SJSA1 (cell line): Measurements from ENCODE around the gene TTLL7. TPM values are rescaled to one million over a fixed set of nuclear protein-coding genes. Genes with fewer than 3 reads are reported as not detected.

Experiments used
- DNase-seq, 2 experiments: peaks; one replicate each; pipeline ENCODE4 v3.0.0-alpha.2; 2015 to 2020; ENCODE audit warnings: low spot score in 2 of 2, low read depth in 1 of 2
- H3K27ac ChIP-seq: fragments of 250-450 bp; sonication (Bioruptor Pico); 2 replicates; pipeline ENCODE4 v1.5.1; 2020; ENCODE audit warnings: mild to moderate bottlenecking, moderate library complexity
- H3K27me3 ChIP-seq: fragments of 250-450 bp; sonication (Bioruptor Pico); replicated peaks from 2 replicates; pipeline ENCODE4 v1.5.1; 2020; ENCODE audit warnings: mild to moderate bottlenecking, moderate library complexity
- H3K36me3 ChIP-seq: fragments of 250-450 bp; sonication (Bioruptor Pico); 2 replicates; pipeline ENCODE4 v1.5.1; 2020; ENCODE audit warnings: mild to moderate bottlenecking
- H3K4me1 ChIP-seq: fragments of 250-450 bp; sonication (Bioruptor Pico); replicated peaks from 2 replicates; pipeline ENCODE4 v1.6.1; 2021; ENCODE audit warnings: mild to moderate bottlenecking
- H3K4me3 ChIP-seq: fragments of 250-450 bp; sonication (Bioruptor Pico); 2 replicates; pipeline ENCODE4 v1.5.1; 2020; ENCODE audit warnings: mild to moderate bottlenecking
- H3K9me3 ChIP-seq: fragments of 250-450 bp; sonication (Bioruptor Pico); replicated peaks from 2 replicates; pipeline ENCODE4 v1.5.1; 2020; ENCODE audit warnings: mild to moderate bottlenecking
- total RNA-seq: library from RNA; depleted of rRNA; stranded (reverse); fragments of >200 nt; shearing (Covaris generic); gene quantifications from 2 replicates; pipeline ENCODE4 v1.2.3, GENCODE V29; 2014

The TTLL7 gene
- total RNA-seq, 1 experiment from 2014 or later = 9.3 TPM

- Histone ChIP-seq H3K4me1 (no peaks in the 10 kb centered on the region), H3K9me3 (no peaks in the 10 kb centered on the region), H3K27me3 (no peaks in the 10 kb centered on the region), H3K4me3 (no peak overlapping the region), H3K36me3 (no peaks in the 10 kb centered on the region), H3K27ac (no peak overlapping the region)
- DNase-seq = no peak
Observed at GRCh38 chr1:83857716-83858115, 141.2 kb downstream of the TTLL7 start.

GRCh38 chr1:83857103-83857502 is 141.8 kb downstream of the TTLL7 start:
- no peak overlapping the region for H3K27ac ChIP-seq
- no peak overlapping the region for H3K4me3 ChIP-seq
- H3K36me3 ChIP-seq = no peaks in the 10 kb centered on the region
- peaks cover 1% of the 10 kb centered on the region; the same call in 1 of the 2 replicates for H3K27me3 ChIP-seq
- no peaks in the 10 kb centered on the region for H3K9me3 ChIP-seq
- no peak for DNase-seq
- no peaks in the 10 kb centered on the region for H3K4me1 ChIP-seq

GRCh38 chr1:83856381-83856780 is 142.6 kb downstream of the TTLL7 start:
- Histone ChIP-seq H3K9me3 (no peaks in the 10 kb centered on the region), H3K27ac (no peak overlapping the region), H3K4me3 (no peak overlapping the region), H3K36me3 (no peaks in the 10 kb centered on the region), H3K4me1 (no peaks in the 10 kb centered on the region), H3K27me3 (peaks cover 3% of the 10 kb centered on the region; the same call in 1 of the 2 replicates)
- no peak for DNase-seq

GRCh38 chr1:83854456-83854855 is 144.5 kb downstream of the TTLL7 start:
- DNase-seq = no peak
- H3K27me3 ChIP-seq = peaks cover 3% of the 10 kb centered on the region; the same call in 1 of the 2 replicates
- H3K4me3 ChIP-seq = no peak overlapping the region
- H3K27ac ChIP-seq = no peak overlapping the region
- H3K4me1 ChIP-seq = no peaks in the 10 kb centered on the region
- H3K9me3 ChIP-seq = no peaks in the 10 kb centered on the region
- H3K36me3 ChIP-seq = no peaks in the 10 kb centered on the region

- H3K36me3 ChIP-seq = no peaks in the 10 kb centered on the region
- no peak overlapping the region for H3K4me3 ChIP-seq
- no peaks in the 10 kb centered on the region for H3K9me3 ChIP-seq
- no peak for DNase-seq
- H3K27me3 ChIP-seq = peaks cover 3% of the 10 kb centered on the region; the same call in 1 of the 2 replicates
- H3K4me1 ChIP-seq = no peaks in the 10 kb centered on the region
- H3K27ac ChIP-seq = no peak overlapping the region
Observed at GRCh38 chr1:83850834-83851233, 148.1 kb downstream of the TTLL7 start.

- Histone ChIP-seq H3K27me3 (peaks cover 3% of the 10 kb centered on the region; the same call in 1 of the 2 replicates), H3K4me1 (no peaks in the 10 kb centered on the region), H3K4me3 (no peak overlapping the region), H3K9me3 (no peaks in the 10 kb centered on the region), H3K36me3 (no peaks in the 10 kb centered on the region), H3K27ac (no peak overlapping the region)
- no peak for DNase-seq
Observed at GRCh38 chr1:83849191-83850061, 149.5 kb downstream of the TTLL7 start.

- no peak overlapping the region for H3K27ac ChIP-seq
- no peaks in the 10 kb centered on the region for H3K4me1 ChIP-seq
- no peak for DNase-seq
- H3K9me3 ChIP-seq = no peaks in the 10 kb centered on the region
- H3K27me3 ChIP-seq = no peaks in the 10 kb centered on the region
- H3K36me3 ChIP-seq = no peaks in the 10 kb centered on the region
- H3K4me3 ChIP-seq = no peak overlapping the region
Observed at GRCh38 chr1:83846138-83846537, 152.8 kb downstream of the TTLL7 start.

GRCh38 chr1:83845437-83846071 is 153.4 kb downstream of the TTLL7 start:
- Histone ChIP-seq H3K27ac (no peak overlapping the region), H3K36me3 (no peaks in the 10 kb centered on the region), H3K4me1 (no peaks in the 10 kb centered on the region), H3K9me3 (no peaks in the 10 kb centered on the region), H3K27me3 (no peaks in the 10 kb centered on the region), H3K4me3 (no peak overlapping the region)
- DNase-seq = no peak

- DNase-seq = no peak
- no peaks in the 10 kb centered on the region for H3K4me1 ChIP-seq
- H3K36me3 ChIP-seq = no peaks in the 10 kb centered on the region
- no peak overlapping the region for H3K27ac ChIP-seq
- no peaks in the 10 kb centered on the region for H3K27me3 ChIP-seq
- no peaks in the 10 kb centered on the region for H3K9me3 ChIP-seq
- H3K4me3 ChIP-seq = no peak overlapping the region
Observed at GRCh38 chr1:83844546-83844945, 154.4 kb downstream of the TTLL7 start.

GRCh38 chr1:83839566-83840173 is 159.3 kb downstream of the TTLL7 start:
- DNase-seq = no peak
- no peaks in the 10 kb centered on the region; the same call in 1 of the 2 replicates for H3K27me3 ChIP-seq

GRCh38 chr1:83838573-83838972 is 160.4 kb downstream of the TTLL7 start:
- Histone ChIP-seq H3K27ac (no peak overlapping the region), H3K9me3 (0 out of 2 replicates have a peak, but pooled peaks cover 2% of the 10 kb centered on the region), H3K36me3 (no peaks in the 10 kb centered on the region), H3K4me1 (no peaks in the 10 kb centered on the region), H3K27me3 (no peaks in the 10 kb centered on the region; the same call in 1 of the 2 replicates), H3K4me3 (no peak overlapping the region)
- no peak for DNase-seq

More at GRCh38 chr1:83839566-83840173, 159.3 kb downstream of the TTLL7 start:
- H3K27ac ChIP-seq = no peak overlapping the region
- H3K36me3 ChIP-seq = no peaks in the 10 kb centered on the region
- no peak overlapping the region for H3K4me3 ChIP-seq
- 0 out of 2 replicates have a peak, but pooled peaks cover 2% of the 10 kb centered on the region for H3K9me3 ChIP-seq
- no peaks in the 10 kb centered on the region for H3K4me1 ChIP-seq

GRCh38 chr1:83836543-83836942 is 162.4 kb downstream of the TTLL7 start:
- no peak overlapping the region for H3K27ac ChIP-seq
- H3K4me1 ChIP-seq = no peaks in the 10 kb centered on the region
- no peak overlapping the region for H3K4me3 ChIP-seq
- no peak for DNase-seq
- H3K9me3 ChIP-seq = 0 out of 2 replicates have a peak, but pooled peaks cover 2% of the 10 kb centered on the region
- no peaks in the 10 kb centered on the region; the same call in 1 of the 2 replicates for H3K27me3 ChIP-seq
- H3K36me3 ChIP-seq = no peaks in the 10 kb centered on the region

GRCh38 chr1:83834621-83835264 is 164.2 kb downstream of the TTLL7 start:
- Histone ChIP-seq H3K9me3 (0 out of 2 replicates have a peak, but pooled peaks cover 2% of the 10 kb centered on the region), H3K27me3 (no peaks in the 10 kb centered on the region; the same call in 1 of the 2 replicates), H3K27ac (no peak overlapping the region), H3K4me3 (no peak overlapping the region), H3K4me1 (no peaks in the 10 kb centered on the region), H3K36me3 (no peaks in the 10 kb centered on the region)
- no peak for DNase-seq
